GM12878 (cell line): ENCODE data around the gene MYCBP2.

Source experiments
- CTCF ChIP-seq, 3 experiments: IDR thresholded peaks in 2 of 3; conservative IDR thresholded peaks in 1 of 3; 2 replicates each; pipeline ENCODE4 v1.5.1; 2011; ENCODE audit warnings: low read depth in 3 of 3, low read length in 3 of 3, mild to moderate bottlenecking in 3 of 3, control low read depth in 2 of 3, moderate library complexity in 2 of 3, inconsistent platforms in 1 of 3, mixed read lengths in 1 of 3; ENCODE audit not compliant: control insufficient read depth in 2 of 3, insufficient read depth in 1 of 3; ENCODE audit errors: extremely low read depth in 1 of 3
- GABPA ChIP-seq: IDR thresholded peaks from 2 replicates; pipeline ENCODE4 v1.6.1; 2014; ENCODE audit warnings: antibody characterized with exemption, low read depth, mild to moderate bottlenecking, inconsistent platforms
- RAD21 ChIP-seq: IDR thresholded peaks from 2 replicates; pipeline ENCODE4 v1.6.1; 2011; ENCODE audit warnings: mild to moderate bottlenecking, low read depth, low read length, moderate library complexity; ENCODE audit not compliant: insufficient read depth
- SUZ12 ChIP-seq: fragments of 200-600 bp; sonication (generic); IDR thresholded peaks from one replicate; pipeline ENCODE4 v1.6.1; 2018; ENCODE audit warnings: antibody characterized with exemption, mild to moderate bottlenecking; ENCODE audit not compliant: unreplicated experiment

GRCh38 chr13:77298426-77298825, 28.5 kb downstream of the MYCBP2 start:
- TF ChIP-seq SUZ12 (no peak), RAD21 (no peak), CTCF (IDR thresholded peaks at IDR 0.05 in 2 of 3, conservative IDR thresholded peaks at IDR 0.05 in 1 of 3; ENCODE audit: control insufficient read depth in 2 of 3, extremely low read depth in 1 of 3, insufficient read depth in 1 of 3, low read depth in 3 of 3, low read length in 3 of 3) (no peak), GABPA (no peak)
